B cell (primary cell): ENCODE measurements around the gene HOXC9. TPM values are rescaled to one million over a fixed set of nuclear protein-coding genes. Genes with fewer than 3 reads are reported as not detected.

Experiments
- ATAC-seq: fragments of 200-7000 bp; cut with Tn5 transposase; one replicate; pipeline ENCODE4 v1.10.0; 2021; ENCODE audit warnings: low read depth, mild to moderate bottlenecking, moderate number of reproducible peaks, moderate library complexity
- CTCF ChIA-PET: fragments of 350-600 bp; sonication (Branson Sonifier 250); formaldehyde crosslinking; loops from one replicate; lab custom pipeline; 2021; ENCODE audit warnings: antibody characterized with exemption, inconsistent platforms; lab: Charles Lee
- POLR2A ChIA-PET: fragments of 350-600 bp; sonication (Branson Sonifier 250); formaldehyde crosslinking; loops from one replicate; lab custom pipeline; 2021; ENCODE audit warnings: antibody characterized with exemption; lab: Charles Lee
- DNase-seq: peaks from one replicate; pipeline ENCODE4 v3.0.0; 2013
- H2AFZ ChIP-seq: 2 replicates; pipeline ENCODE4 v1.6.1; 2012; ENCODE audit warnings: mild to moderate bottlenecking, low read depth, low read length; ENCODE audit not compliant: insufficient read depth, poor library complexity, severe bottlenecking
- H3K27ac ChIP-seq, 2 donors: 1 replicate in 1 of 2; 2 replicates in 1 of 2; pipeline ENCODE4 v1.5.1; 2012 to 2013; ENCODE audit warnings: low read length in 2 of 2, mild to moderate bottlenecking in 2 of 2, moderate library complexity in 1 of 2
- H3K27me3 ChIP-seq, 4 experiments: fragments of 200-600 bp in 1 of 4; sonication (generic) in 1 of 4; replicated peaks in 1 of 4; 1 replicate in 2 of 4; 2 replicates in 2 of 4; pipeline versions ENCODE4 v1.6.1 to v1.7.0; 2013 to 2016; ENCODE audit warnings: low read length in 3 of 4, mild to moderate bottlenecking in 2 of 4, mixed read lengths in 1 of 4, moderate library complexity in 1 of 4; ENCODE audit not compliant: insufficient read depth in 4 of 4, control insufficient read depth in 3 of 4; ENCODE audit errors: control extremely low read depth in 1 of 4
- H3K36me3 ChIP-seq, 2 experiments: replicated peaks in 1 of 2; 1 replicate in 1 of 2; 2 replicates in 1 of 2; pipeline versions ENCODE4 v1.6.1 to v1.7.1; 2013; ENCODE audit warnings: low read length in 1 of 2; ENCODE audit not compliant: insufficient read depth in 2 of 2, control insufficient read depth in 1 of 2; ENCODE audit errors: control extremely low read depth in 1 of 2, extremely low read depth in 1 of 2
- H3K4me1 ChIP-seq, 2 donors: fragments of 200-600 bp in 1 of 2; sonication (generic) in 1 of 2; 1 replicate in 1 of 2; 2 replicates in 1 of 2; pipeline versions ENCODE4 v1.5.1 to v1.6.1; 2013 to 2017; ENCODE audit warnings: low read length in 2 of 2; ENCODE audit not compliant: control insufficient read depth in 2 of 2, insufficient read depth in 2 of 2
- H3K4me2 ChIP-seq: replicated peaks from 2 replicates; pipeline ENCODE3; 2012; ENCODE audit warnings: mild to moderate bottlenecking, low read depth, low read length; ENCODE audit not compliant: poor library complexity, severe bottlenecking
- H3K4me3 ChIP-seq, 5 experiments: fragments of 200-600 bp in 1 of 5; sonication (generic) in 1 of 5; 1 replicate in 3 of 5; 2 replicates in 2 of 5; pipeline versions ENCODE4 v1.5.1 to v1.7.0; 2011 to 2016; ENCODE audit warnings: low read length in 4 of 5, mild to moderate bottlenecking in 4 of 5, low read depth in 2 of 5, control low read depth in 1 of 5, moderate library complexity in 1 of 5; ENCODE audit not compliant: insufficient read depth in 1 of 5; ENCODE audit errors: control extremely low read depth in 1 of 5, extremely low read depth in 1 of 5
- H3K79me2 ChIP-seq: fragments of 200-600 bp; sonication (generic); one replicate; pipeline ENCODE4 v1.6.0; 2016; ENCODE audit warnings: low read length; ENCODE audit not compliant: control insufficient read depth, insufficient read depth
- H3K9ac ChIP-seq: fragments of 200-600 bp; sonication (generic); 2 replicates; pipeline ENCODE4 v1.6.1; 2017; ENCODE audit warnings: mild to moderate bottlenecking, low read length, moderate library complexity
- H3K9me3 ChIP-seq, 3 donors: one replicate each; pipeline versions ENCODE4 v1.6.1 to v1.7.1; 2013; ENCODE audit warnings: low read length in 2 of 3; ENCODE audit not compliant: control insufficient read depth in 2 of 3, insufficient read depth in 1 of 3; ENCODE audit errors: control extremely low read depth in 1 of 3
- H4K20me1 ChIP-seq: 2 replicates; pipeline ENCODE4 v1.6.0; 2012; ENCODE audit warnings: mild to moderate bottlenecking, low read length; ENCODE audit not compliant: insufficient read depth, control insufficient read depth, poor library complexity, severe bottlenecking
- H3K27ac Mint-ChIP-seq: one replicate; pipeline ENCODE4 v1.8.0; 2021; ENCODE audit warnings: mixed read lengths
- H3K27me3 Mint-ChIP-seq: one replicate; pipeline ENCODE4 v1.8.0; 2021; ENCODE audit warnings: mixed read lengths
- H3K4me1 Mint-ChIP-seq: one replicate; pipeline ENCODE4 v1.8.0; 2021; ENCODE audit warnings: mixed read lengths
- H3K4me3 Mint-ChIP-seq: one replicate; pipeline ENCODE4 v1.8.0; 2021; ENCODE audit warnings: mixed read lengths
- H3K9me3 Mint-ChIP-seq: one replicate; pipeline ENCODE4 v1.8.0; 2022; ENCODE audit warnings: mixed read lengths; ENCODE audit not compliant: insufficient read depth
- EZH2 ChIP-seq: IDR thresholded peaks from 2 replicates; pipeline ENCODE4 v1.6.1; 2012; ENCODE audit warnings: borderline replicate concordance, low read depth, mild to moderate bottlenecking, moderate library complexity, low read length; ENCODE audit not compliant: insufficient read depth, poor library complexity, severe bottlenecking
- WGBS: methylation state at CpG from one replicate; pipeline ENCODE4 v1.1.5; 2013; ENCODE audit warnings: missing lambda C conversion rate; ENCODE audit not compliant: insufficient coverage; 5-methylcytosine and 5-hydroxymethylcytosine counted together
- intact Hi-C: fragments of 100-400 bp; cut with micrococcal nuclease; formaldehyde crosslinking; loops from one replicate; pipeline ENCODE4 v1.10.0; 2022
- polyA plus RNA-seq: library from polyadenylated mRNA; depleted of rRNA; stranded (reverse); fragments of >200 nt; gene quantifications from 2 replicates; pipeline ENCODE4 v1.2.3, GENCODE V29; 2012
- total RNA-seq, 2 donors: library from RNA; stranded (reverse); fragments of 120-200 nt in 1 of 2; gene quantifications; 1 replicate in 1 of 2; 2 replicates in 1 of 2; pipeline versions ENCODE4 v1.2.3 to v1.2.4, GENCODE V29; 2013 to 2022
- TF ChIP-seq, protein P1 (sequence below): fragments of 200-600 bp; IDR thresholded peaks from one replicate; pipeline ENCODE4 v1.8.0; 2022; ENCODE audit warnings: antibody characterized with exemption, mild to moderate bottlenecking

Gene HOXC9
- total and polyA plus RNA-seq, 2 donors (not counting 1 experiment from before 2014, with no cell fraction given) = not detected

- Mint-ChIP-seq H3K9me3 (peaks cover 2% of the 10 kb centered on the region), H3K4me1 (peaks cover 29% of the 10 kb centered on the region), H3K27me3 (peaks cover 92% of the 10 kb centered on the region), H3K27ac (peak overlapping the region; percentile 41), H3K4me3 (no peak overlapping the region)
- Histone ChIP-seq H3K4me2 (no peak overlapping the region), H2AFZ (no peak overlapping the region), H3K9ac (no peak overlapping the region), H4K20me1 (no peaks in the 10 kb centered on the region), H3K36me3 (no peaks in the 10 kb centered on the region), H3K4me1 (peaks cover 31 to 57% of the 10 kb centered on the region in 2 donors), H3K27ac (no peak overlapping the region), H3K9me3 (peaks cover 0 to 74% (median 13%) of the 10 kb centered on the region in 3 donors), H3K79me2 (no peaks in the 10 kb centered on the region), H3K27me3 (peaks cover 0 to 99% (median 88%) of the 10 kb centered on the region in 4 experiments), H3K4me3 (no peak overlapping the region)
- ATAC-seq (no peak), DNase-seq (no peak)
- TF ChIP-seq, protein P1, sequence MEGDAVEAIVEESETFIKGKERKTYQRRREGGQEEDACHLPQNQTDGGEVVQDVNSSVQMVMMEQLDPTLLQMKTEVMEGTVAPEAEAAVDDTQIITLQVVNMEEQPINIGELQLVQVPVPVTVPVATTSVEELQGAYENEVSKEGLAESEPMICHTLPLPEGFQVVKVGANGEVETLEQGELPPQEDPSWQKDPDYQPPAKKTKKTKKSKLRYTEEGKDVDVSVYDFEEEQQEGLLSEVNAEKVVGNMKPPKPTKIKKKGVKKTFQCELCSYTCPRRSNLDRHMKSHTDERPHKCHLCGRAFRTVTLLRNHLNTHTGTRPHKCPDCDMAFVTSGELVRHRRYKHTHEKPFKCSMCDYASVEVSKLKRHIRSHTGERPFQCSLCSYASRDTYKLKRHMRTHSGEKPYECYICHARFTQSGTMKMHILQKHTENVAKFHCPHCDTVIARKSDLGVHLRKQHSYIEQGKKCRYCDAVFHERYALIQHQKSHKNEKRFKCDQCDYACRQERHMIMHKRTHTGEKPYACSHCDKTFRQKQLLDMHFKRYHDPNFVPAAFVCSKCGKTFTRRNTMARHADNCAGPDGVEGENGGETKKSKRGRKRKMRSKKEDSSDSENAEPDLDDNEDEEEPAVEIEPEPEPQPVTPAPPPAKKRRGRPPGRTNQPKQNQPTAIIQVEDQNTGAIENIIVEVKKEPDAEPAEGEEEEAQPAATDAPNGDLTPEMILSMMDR = no peak
- TF ChIP-seq EZH2 = no peak
- ChIA-PET CTCF (interaction anchor here (1.6 kb wide), 1 partner anchor 230 kb away, joined by 5 read pairs; no protein-coding TSS in a partner anchor), POLR2A (no interaction called here)
- intact Hi-C loops = no loop called here
- WGBS = 100% methylated on average over 1 of the region's 3 CpGs
These were observed 28.8 kb upstream of the HOXC9 start for GRCh38 chr12:53971129-53971528.

DNA sequence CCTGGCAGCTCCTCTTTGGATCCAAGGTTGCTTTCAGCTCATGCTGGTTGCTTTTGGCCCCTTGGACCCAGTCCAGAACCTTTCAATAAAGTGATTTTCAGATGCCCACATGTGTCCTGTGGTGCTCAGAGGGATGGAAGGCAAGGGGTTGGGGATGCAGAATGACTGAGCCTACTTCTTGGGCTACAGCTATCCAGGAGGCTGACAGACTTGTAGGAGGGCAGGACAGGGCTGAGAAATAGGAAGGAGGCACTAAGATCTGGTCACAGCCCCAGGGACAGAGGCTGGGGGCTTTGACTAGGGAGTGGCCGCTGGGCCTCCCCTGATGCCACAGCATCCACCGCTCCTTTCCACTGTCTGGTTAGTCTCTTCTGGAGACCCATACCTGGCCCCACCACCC, 28.3 kb upstream of the HOXC9 start:
- Histone ChIP-seq H3K79me2 (no peaks in the 10 kb centered on the region), H3K9me3 (peaks cover 0 to 74% (median 13%) of the 10 kb centered on the region in 3 donors), H3K4me3 (no peak overlapping the region), H3K9ac (no peak overlapping the region), H3K27ac (no peak overlapping the region), H2AFZ (no peak overlapping the region), H4K20me1 (no peaks in the 10 kb centered on the region), H3K4me2 (no peak overlapping the region), H3K36me3 (no peaks in the 10 kb centered on the region), H3K27me3 (peaks cover 0 to 99% (median 88%) of the 10 kb centered on the region in 4 experiments), H3K4me1 (peaks cover 25 to 56% of the 10 kb centered on the region in 2 donors)
- Mint-ChIP-seq H3K9me3 (peaks cover 2% of the 10 kb centered on the region), H3K4me3 (no peak overlapping the region), H3K27ac (no peak overlapping the region), H3K27me3 (peaks cover 88% of the 10 kb centered on the region), H3K4me1 (peaks cover 24% of the 10 kb centered on the region)
- POLR2A ChIA-PET = no interaction called here
- ATAC-seq (no peak), DNase-seq (no peak)
- CTCF ChIA-PET = interaction anchor here (1.3 to 1.6 kb wide), 2 partner anchors 44 to 229 kb away, joined by 3 to 5 read pairs; no protein-coding TSS in a partner anchor
- TF ChIP-seq EZH2 = no peak
- TF ChIP-seq, protein P1 = no peak
- 39% methylated on average over 2 of the region's 2 CpGs for whole genome bisulfite sequencing
- intact Hi-C loops = no loop called here
